Stomach smooth muscle (tissue), 2 donors: Measurements from ENCODE around the gene SEC14L2.
"Not testable (repeated sequence)": the region's sequence is repeated elsewhere in the genome, so short reads cannot be mapped to it uniquely, and the experiment has no call there.

Source experiments
- H3K27ac ChIP-seq: one replicate; pipeline ENCODE4 v1.7.0; 2013; ENCODE audit warnings: mild to moderate bottlenecking, low read length, inconsistent platforms
- H3K27me3 ChIP-seq, 2 donors: one replicate each; pipeline ENCODE4 v1.7.0; 2013; ENCODE audit warnings: low read length in 2 of 2; ENCODE audit not compliant: insufficient read depth in 2 of 2, control insufficient read depth in 1 of 2
- H3K36me3 ChIP-seq, 2 donors: one replicate each; pipeline ENCODE4 v1.7.0; 2013; ENCODE audit warnings: low read length in 2 of 2; ENCODE audit not compliant: control insufficient read depth in 2 of 2, insufficient read depth in 2 of 2
- H3K4me1 ChIP-seq: one replicate; pipeline ENCODE4 v1.7.0; 2013; ENCODE audit warnings: low read length; ENCODE audit not compliant: control insufficient read depth, insufficient read depth
- H3K4me3 ChIP-seq, 2 donors: one replicate each; pipeline ENCODE4 v1.7.0; 2013; ENCODE audit warnings: low read length in 2 of 2
- H3K9ac ChIP-seq, 2 donors: one replicate each; pipeline ENCODE4 v1.7.0; 2013; ENCODE audit warnings: low read length in 2 of 2, mild to moderate bottlenecking in 1 of 2
- H3K9me3 ChIP-seq, 2 donors: one replicate each; pipeline ENCODE4 v1.7.0; 2013; ENCODE audit warnings: low read length in 2 of 2; ENCODE audit not compliant: control insufficient read depth in 2 of 2
- donor health status: healthy.
- donor health status: Pancreatic carcinoma.

Gene SEC14L2

DNA sequence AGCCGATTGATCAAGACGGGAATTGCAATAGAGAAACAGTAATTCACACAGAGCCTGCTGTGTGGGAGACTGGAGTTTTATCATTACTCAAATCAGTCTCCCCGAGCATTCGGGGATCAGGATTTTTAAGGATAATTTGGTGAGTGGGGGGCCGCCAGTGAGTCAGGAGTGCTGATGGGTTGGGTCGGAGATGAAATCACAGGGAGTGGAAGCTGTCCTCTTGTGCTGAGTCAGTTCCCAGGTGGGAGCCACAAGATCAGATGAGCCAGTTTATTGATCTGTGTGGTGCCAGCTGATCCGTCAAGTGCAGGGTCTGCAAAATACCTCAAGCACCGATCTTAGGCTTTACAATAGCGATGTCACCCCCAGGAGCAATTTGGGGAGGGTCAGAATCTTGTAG, 44.3 kb downstream of the SEC14L2 start:
- Histone ChIP-seq H3K9me3 (no peaks in the 10 kb centered on the region), H3K4me3 (no peak overlapping the region), H3K27me3 (peaks cover 11 to 20% of the 10 kb centered on the region in 2 donors), H3K9ac (no peak overlapping the region), H3K4me1 (no peaks in the 10 kb centered on the region), H3K27ac (no peak overlapping the region), H3K36me3 (no peaks in the 10 kb centered on the region)

DNA sequence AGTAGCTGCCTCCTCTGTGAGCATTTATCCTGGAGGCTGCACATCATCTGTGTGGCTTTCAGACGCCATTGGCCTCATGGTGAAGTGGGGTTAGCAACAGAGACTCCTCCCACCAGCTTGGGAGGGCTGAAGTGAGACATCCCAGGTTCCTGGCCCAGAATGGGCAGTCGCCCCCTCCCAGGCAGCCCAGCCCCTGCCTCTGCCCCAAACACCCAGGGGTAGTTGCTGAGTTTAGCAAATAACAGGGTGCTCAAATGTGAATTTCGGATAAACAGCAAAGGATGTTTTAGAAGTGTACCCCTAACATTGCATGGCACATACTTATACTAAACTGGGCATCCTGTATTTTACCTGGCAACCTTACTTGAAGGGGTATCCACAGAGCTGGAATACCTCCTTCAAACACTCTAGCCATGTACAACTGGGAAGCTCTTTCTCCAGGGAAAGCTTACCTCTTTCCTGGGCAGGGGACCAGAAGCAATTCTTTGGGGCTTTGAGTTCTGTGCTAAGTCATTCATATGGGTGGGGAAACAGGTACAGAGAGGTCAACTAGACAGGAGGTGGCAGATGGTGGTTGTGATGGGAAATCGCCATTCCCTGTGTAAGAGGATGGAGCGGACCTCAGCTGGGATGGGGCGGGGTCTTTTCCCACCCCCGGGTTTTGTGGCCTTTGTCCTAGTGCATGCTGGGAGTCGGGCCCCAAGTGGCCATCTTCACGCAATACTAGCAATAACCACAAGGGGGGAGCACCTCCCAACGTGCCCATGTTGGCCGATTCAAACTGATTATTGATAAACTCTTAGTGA, 48.0 kb downstream of the SEC14L2 start:
- H3K36me3 ChIP-seq = no peaks in the 10 kb centered on the region
- H3K4me1 ChIP-seq = no peaks in the 10 kb centered on the region
- H3K27ac ChIP-seq = no peak overlapping the region
- no peak overlapping the region for H3K4me3 ChIP-seq
- H3K9ac ChIP-seq = no peak overlapping the region
- H3K9me3 ChIP-seq = no peaks in the 10 kb centered on the region
- H3K27me3 ChIP-seq = peaks cover 10 to 17% of the 10 kb centered on the region in 2 donors

DNA sequence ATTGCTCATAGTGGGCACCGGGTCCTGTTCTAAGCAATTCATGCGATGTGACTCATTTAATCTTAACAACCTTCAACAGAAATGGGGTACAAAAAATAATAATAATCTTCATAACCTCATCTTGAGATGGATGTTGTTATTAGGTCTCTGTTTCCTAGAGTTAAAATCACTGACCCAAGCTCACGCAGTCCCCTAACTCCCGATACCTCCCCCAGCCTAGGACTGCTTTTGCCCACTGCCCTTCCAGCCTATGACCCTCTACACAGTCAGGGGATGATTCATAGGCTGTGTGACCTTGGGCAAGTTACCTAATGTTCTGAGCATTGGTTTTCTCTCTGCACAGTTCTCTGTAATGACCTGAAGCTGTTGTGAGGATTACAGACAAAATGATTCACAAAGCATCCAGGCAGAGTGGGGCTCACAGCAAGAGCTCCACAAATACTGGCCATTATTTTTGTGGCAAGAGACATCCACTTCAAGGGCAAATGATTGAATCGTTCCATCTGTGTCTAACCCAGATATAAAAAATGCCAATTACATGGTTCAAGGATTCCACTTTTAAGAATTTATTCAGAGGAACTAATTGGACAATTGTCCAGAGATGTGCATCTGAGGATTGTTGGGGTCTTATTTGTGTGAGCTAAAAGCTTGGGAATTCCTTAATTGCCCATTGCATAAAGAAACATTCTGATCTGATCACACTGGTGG, 48.8 kb downstream of the SEC14L2 start:
- Histone ChIP-seq H3K36me3 (no peaks in the 10 kb centered on the region), H3K4me1 (no peaks in the 10 kb centered on the region), H3K27me3 (peaks cover 10 to 12% of the 10 kb centered on the region in 2 donors), H3K27ac (no peak overlapping the region), H3K4me3 (no peak overlapping the region), H3K9me3 (no peaks in the 10 kb centered on the region), H3K9ac (no peak overlapping the region)

DNA sequence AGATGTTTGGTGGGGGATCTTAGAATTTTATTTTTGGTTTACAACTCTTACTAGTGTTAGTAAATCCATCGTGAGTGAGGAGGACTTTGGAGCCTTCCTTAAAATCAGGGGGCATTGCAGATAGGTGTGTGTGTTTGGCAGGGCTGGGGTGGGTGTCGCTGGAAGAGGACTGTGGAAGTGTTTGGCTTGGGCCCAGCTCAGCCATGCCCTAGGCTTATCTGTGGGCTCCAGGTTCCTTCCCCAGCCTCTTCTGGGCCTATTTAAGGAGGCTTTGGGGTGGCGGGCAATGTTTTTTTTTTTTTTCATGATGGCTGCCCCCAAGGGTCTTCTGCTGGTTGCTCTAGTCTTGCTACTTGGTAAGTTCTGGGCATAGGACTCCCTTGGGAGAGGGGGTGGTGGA, 50.8 kb downstream of the SEC14L2 start:
- Histone ChIP-seq H3K9ac (no peak overlapping the region), H3K27me3 (peaks cover 12% of the 10 kb centered on the region in 2 donors), H3K9me3 (no peaks in the 10 kb centered on the region), H3K4me1 (no peaks in the 10 kb centered on the region), H3K4me3 (no peak overlapping the region), H3K36me3 (no peaks in the 10 kb centered on the region), H3K27ac (no peak overlapping the region)

DNA sequence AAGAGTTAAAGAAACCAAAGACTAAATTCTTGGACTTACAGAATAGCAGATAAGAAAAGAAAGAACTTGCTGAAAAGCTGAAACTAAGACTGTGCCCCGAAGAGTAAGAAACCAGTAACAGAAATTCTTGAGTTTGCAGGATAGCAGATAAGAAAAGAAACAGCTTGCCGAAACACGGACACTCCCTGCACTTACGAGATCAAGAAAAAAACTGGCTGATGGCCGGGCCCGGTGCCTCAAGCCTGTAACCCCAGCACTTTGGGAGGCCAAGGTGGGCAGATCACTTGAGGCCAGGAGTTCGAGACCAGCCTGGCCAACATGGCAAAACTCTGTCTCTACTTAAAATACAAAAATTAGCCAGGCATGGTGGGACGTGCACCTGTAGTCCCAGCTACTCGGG, 54.7 kb downstream of the SEC14L2 start:
- not testable (repeated sequence) for H3K27ac ChIP-seq

DNA sequence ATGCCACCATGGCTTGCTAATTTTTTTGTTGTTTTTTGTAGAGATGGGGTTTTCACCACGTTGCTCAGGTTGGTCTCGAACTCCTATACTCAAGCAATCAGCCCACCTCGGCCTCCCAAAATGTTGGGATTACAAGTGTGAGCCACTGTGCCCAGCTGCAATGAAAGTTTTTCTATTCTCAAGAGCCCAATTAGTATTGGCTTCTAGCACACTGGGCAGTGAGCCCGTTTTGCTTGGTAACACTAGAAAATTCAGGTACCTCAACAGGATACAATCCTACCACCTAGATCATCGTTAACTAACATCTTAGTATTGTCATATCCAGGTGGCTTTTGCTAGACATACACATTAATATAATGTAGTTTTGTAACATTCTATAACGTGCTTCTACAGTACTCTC, 56.0 kb downstream of the SEC14L2 start:
- Histone ChIP-seq H3K36me3 (no peaks in the 10 kb centered on the region), H3K27ac (no peak overlapping the region), H3K9ac (no peak overlapping the region), H3K4me1 (no peaks in the 10 kb centered on the region), H3K9me3 (no peaks in the 10 kb centered on the region), H3K4me3 (no peak overlapping the region), H3K27me3 (peaks cover 0 to 7% of the 10 kb centered on the region in 2 donors)

More for the DNA sequence above, 54.7 kb downstream of the SEC14L2 start:
- H3K36me3 ChIP-seq, H3K4me3 ChIP-seq, H3K9me3 ChIP-seq, H3K27me3 ChIP-seq, H3K4me1 ChIP-seq, H3K9ac ChIP-seq: not testable (repeated sequence)

DNA sequence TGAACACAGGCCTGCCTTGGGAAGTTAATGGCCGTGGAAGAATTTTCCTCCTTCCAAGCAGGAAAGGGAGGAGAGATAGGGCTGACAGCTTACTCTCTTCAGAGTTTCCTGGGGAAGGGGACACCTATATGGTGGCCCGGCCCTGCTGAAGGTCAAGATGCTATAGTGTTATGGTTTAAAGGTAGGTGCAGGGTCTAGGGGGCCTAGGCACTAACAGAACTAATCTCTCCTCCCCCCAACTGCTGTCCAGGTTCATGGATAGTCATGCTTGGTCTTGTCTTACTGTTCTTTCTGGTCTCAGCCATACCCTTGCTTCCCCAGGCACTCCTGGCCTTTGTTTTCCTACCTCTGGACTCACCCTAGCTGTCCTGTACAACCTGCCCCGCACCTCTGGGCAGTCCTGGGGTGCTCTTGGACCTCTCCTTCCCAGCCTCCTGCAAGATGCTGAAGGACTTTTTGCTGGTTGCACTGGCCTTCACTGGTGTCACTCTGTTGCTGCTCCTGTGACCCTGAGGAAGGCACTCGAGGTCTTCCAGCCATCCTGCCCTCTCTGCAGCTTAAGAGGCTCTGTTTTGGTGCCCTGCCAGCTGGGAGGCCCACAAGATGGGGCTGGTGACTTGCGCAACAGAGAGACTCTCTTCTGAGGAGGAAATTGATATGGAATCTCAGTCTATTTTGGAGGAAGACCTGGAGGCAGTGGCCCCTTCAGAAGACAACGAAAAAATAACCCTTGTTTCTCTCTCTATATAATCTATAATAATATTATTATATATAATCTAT, 57.1 kb downstream of the SEC14L2 start:
- Histone ChIP-seq H3K36me3 (no peaks in the 10 kb centered on the region), H3K27me3 (peaks cover 0 to 11% of the 10 kb centered on the region in 2 donors), H3K9me3 (no peaks in the 10 kb centered on the region), H3K4me1 (no peaks in the 10 kb centered on the region), H3K27ac (no peak overlapping the region), H3K9ac (no peak overlapping the region), H3K4me3 (no peak overlapping the region)

DNA sequence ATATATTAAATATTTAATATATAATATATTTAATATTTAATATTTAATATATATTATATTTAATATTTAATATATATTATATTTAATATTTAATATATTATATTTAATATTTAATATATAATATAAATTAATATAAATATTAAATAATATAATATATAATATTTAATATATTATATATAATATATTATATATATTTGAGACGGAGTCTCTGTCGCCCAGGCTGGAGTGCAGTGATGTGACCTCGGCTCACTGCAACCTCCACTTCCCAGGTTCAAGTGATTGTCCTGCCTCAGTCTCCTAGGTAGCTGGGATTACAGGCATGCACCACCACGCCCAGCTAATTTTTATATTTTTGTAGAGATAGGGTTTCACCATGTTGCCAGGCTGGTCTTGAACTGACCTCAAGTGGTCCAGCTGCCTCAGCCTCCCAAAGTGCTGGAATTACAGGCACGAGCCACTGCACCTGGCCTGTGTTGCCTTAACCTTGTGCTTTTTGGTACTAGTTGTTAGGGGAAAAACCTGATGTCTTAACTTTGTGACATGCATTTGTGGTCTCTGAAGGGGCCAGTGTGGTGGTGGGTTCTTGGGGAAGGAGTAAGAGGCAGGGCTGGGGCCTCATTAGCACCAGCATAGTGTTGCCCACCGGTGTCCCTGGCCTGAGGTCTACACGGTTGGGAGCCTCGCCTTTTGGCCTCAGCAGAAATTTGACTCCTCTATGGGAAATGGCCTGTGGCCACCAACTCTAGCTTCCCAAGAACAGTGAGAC, 58.4 kb downstream of the SEC14L2 start:
- no peak overlapping the region for H3K9ac ChIP-seq
- no peak overlapping the region for H3K4me3 ChIP-seq
- peaks cover 0 to 2% of the 10 kb centered on the region in 2 donors for H3K9me3 ChIP-seq
- H3K27ac ChIP-seq = no peak overlapping the region
- H3K36me3 ChIP-seq = no peaks in the 10 kb centered on the region
- H3K27me3 ChIP-seq = peaks cover 0 to 21% of the 10 kb centered on the region in 2 donors
- no peaks in the 10 kb centered on the region for H3K4me1 ChIP-seq

DNA sequence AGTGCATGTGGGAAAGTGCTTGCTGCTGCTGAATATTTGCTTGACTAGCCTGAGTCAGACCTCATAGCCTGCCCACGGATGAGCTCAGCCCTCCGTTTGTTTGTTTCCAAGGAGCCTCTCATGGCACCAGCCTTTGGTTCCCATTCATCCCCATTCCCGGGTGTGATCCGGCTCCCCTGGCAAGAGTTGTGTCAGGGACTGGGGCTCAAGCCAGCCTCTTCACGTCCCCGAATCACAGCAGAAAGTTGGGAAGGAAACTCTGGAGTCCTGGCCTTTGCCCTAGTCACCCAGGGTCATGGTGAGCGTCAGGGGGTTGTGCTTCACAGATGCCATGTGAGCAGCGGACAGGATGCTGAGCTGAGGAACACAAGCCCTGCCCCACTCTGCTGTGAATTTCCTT, 61.2 kb downstream of the SEC14L2 start:
- Histone ChIP-seq H3K27ac (no peak overlapping the region), H3K9ac (no peak overlapping the region), H3K36me3 (no peaks in the 10 kb centered on the region), H3K4me1 (no peaks in the 10 kb centered on the region), H3K9me3 (peaks cover 0 to 2% of the 10 kb centered on the region in 2 donors), H3K4me3 (no peak overlapping the region), H3K27me3 (peaks cover 0 to 22% of the 10 kb centered on the region in 2 donors)
